ENCODE measurements around the gene TMEM225B.

GRCh38 chr7:99599836-99600235 lies 1.8 kb downstream of the TMEM225B start:
- TF ChIP-seq EZH2 (IDR thresholded peaks at IDR 0.05; ENCODE audit: insufficient read depth, poor library complexity, severe bottlenecking): no peak
- no peak for TF ChIP-seq EZH2phosphoT487 (IDR thresholded peaks at IDR 0.05; ENCODE audit: insufficient read depth, low read depth)
